ENCODE results near the gene FAM240B.

The FAM240B gene

GRCh38 chr9:38720083-38720745, at the start of gene FAM240B:
TSS of gene FAM240B (minus strand) at chr9:38720133. CDS start at chr9:38703999, 16,134 bp downstream.
- Histone ChIP-seq H2AFZ (ENCODE audit: low read depth, low read length) (no peak within 1 kb of the TSS), H3K36me3 (ENCODE audit: insufficient read depth, low read length) (no peaks in the 10 kb centered on the region), H3K9me3 (ENCODE audit: low read length) (no peaks in the 10 kb centered on the region)

DNA sequence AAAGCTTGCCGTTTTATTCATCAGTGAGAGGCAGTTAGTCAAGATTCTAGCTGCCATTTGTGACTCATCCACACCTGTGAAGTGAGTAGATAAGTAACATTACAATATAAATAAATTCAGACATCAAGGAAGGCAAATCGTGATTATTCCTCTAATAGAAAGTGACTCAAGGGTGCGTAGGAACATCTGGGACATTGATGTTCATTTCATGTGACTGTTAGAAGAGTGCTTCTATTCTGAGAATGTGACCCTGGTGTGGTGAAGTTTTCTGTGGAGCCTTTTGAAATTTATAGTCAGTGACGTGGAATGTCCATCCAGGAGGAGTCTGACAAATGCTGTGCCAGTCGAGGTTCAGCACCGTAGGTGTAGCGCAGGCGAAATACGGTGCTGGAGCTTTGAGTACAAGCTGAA, 48.4 kb upstream of the FAM240B start:
- H3K36me3 ChIP-seq (ENCODE audit: insufficient read depth, low read length) = no peaks in the 10 kb centered on the region
- no peak overlapping the region for H3K4me3 ChIP-seq (ENCODE audit: low read length)
- H3K9me3 ChIP-seq (ENCODE audit: low read length) = no peaks in the 10 kb centered on the region
- no peaks in the 10 kb centered on the region for H3K27me3 ChIP-seq (ENCODE audit: insufficient read depth, low read length)
- no peaks in the 10 kb centered on the region for H3K4me1 ChIP-seq (ENCODE audit: insufficient read depth, low read length)
- H2AFZ ChIP-seq (ENCODE audit: low read depth, low read length) = no peak overlapping the region

More at GRCh38 chr9:38720083-38720745, at the start of gene FAM240B:
- no peaks in the 10 kb centered on the region for H3K27me3 ChIP-seq (ENCODE audit: insufficient read depth, low read length)
- no peaks in the 10 kb centered on the region for H3K4me1 ChIP-seq (ENCODE audit: insufficient read depth, low read length)
- no peak within 1 kb of the TSS for H3K4me3 ChIP-seq (ENCODE audit: low read length)

DNA sequence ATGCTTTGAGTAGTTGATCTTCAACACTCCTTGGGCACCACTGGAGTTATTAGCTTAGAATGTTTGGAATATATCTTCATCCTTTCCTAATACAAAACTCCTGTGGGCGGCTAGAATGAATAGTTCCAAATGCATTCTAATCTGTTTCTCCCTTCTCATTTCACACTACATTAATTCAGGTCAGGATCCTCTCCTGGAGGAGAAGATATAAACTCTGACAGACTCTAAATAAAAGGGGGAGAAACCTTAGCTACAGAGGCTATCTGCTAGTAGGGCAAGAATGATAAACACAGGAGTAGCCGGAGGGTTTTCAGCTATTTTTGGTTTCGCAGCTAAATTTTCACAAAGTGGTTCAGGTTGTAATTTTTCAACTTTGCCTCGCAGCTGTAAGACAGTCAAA, 45.2 kb upstream of the FAM240B start:
- H2AFZ ChIP-seq (ENCODE audit: low read depth, low read length) = no peak overlapping the region
- peaks cover 4% of the 10 kb centered on the region for H3K4me1 ChIP-seq (ENCODE audit: insufficient read depth, low read length)
- H3K4me3 ChIP-seq (ENCODE audit: low read length) = no peak overlapping the region
- no peaks in the 10 kb centered on the region for H3K27me3 ChIP-seq (ENCODE audit: insufficient read depth, low read length)
- H3K9me3 ChIP-seq (ENCODE audit: low read length) = no peaks in the 10 kb centered on the region
- H3K36me3 ChIP-seq (ENCODE audit: insufficient read depth, low read length) = no peaks in the 10 kb centered on the region

GRCh38 chr9:38761999-38762398, 42.1 kb upstream of the FAM240B start:
- Histone ChIP-seq H3K4me3 (ENCODE audit: low read length) (no peak overlapping the region), H3K36me3 (ENCODE audit: insufficient read depth, low read length) (no peaks in the 10 kb centered on the region), H3K9me3 (ENCODE audit: low read length) (no peaks in the 10 kb centered on the region), H2AFZ (ENCODE audit: low read depth, low read length) (no peak overlapping the region), H3K27me3 (ENCODE audit: insufficient read depth, low read length) (no peaks in the 10 kb centered on the region), H3K4me1 (ENCODE audit: insufficient read depth, low read length) (peaks cover 4% of the 10 kb centered on the region)

- H3K4me1 ChIP-seq (ENCODE audit: insufficient read depth, low read length) = peaks cover 4% of the 10 kb centered on the region
- no peaks in the 10 kb centered on the region for H3K9me3 ChIP-seq (ENCODE audit: low read length)
- no peak overlapping the region for H3K4me3 ChIP-seq (ENCODE audit: low read length)
- H3K36me3 ChIP-seq (ENCODE audit: insufficient read depth, low read length) = no peaks in the 10 kb centered on the region
- H3K27me3 ChIP-seq (ENCODE audit: insufficient read depth, low read length) = no peaks in the 10 kb centered on the region
- peak overlapping the region; percentile 40 for H2AFZ ChIP-seq (ENCODE audit: low read depth, low read length)
These were observed 41.4 kb upstream of the FAM240B start for GRCh38 chr9:38761339-38761738.

GRCh38 chr9:38756702-38757101, 36.8 kb upstream of the FAM240B start:
- no peaks in the 10 kb centered on the region for H3K9me3 ChIP-seq (ENCODE audit: low read length)

DNA sequence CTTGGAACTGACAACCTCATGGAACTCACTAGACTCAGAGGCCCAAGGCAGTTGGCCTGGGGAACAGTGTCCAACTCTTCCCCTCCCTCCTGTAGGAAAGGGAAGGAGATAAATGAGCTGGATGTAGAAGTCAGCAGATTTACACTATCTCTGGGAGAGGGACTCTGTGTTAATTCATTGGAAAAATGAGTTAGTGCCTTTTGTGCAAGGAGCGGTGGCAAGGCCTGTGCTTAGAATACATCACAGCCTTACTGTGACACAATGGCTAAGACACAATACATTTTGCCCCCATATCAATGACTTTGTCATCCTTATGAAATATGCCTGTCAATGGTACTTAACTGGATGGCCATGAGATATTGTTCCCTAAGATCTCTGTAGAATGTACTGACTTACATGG, 28.0 kb upstream of the FAM240B start:
- Histone ChIP-seq H3K27me3 (ENCODE audit: insufficient read depth, low read length) (no peaks in the 10 kb centered on the region), H3K9me3 (ENCODE audit: low read length) (no peaks in the 10 kb centered on the region), H2AFZ (ENCODE audit: low read depth, low read length) (no peak overlapping the region), H3K36me3 (ENCODE audit: insufficient read depth, low read length) (no peaks in the 10 kb centered on the region), H3K4me3 (ENCODE audit: low read length) (no peak overlapping the region), H3K4me1 (ENCODE audit: insufficient read depth, low read length) (no peaks in the 10 kb centered on the region)

More at GRCh38 chr9:38756702-38757101, 36.8 kb upstream of the FAM240B start:
- Histone ChIP-seq H3K4me1 (ENCODE audit: insufficient read depth, low read length) (peaks cover 4% of the 10 kb centered on the region), H3K27me3 (ENCODE audit: insufficient read depth, low read length) (no peaks in the 10 kb centered on the region), H3K4me3 (ENCODE audit: low read length) (no peak overlapping the region), H3K36me3 (ENCODE audit: insufficient read depth, low read length) (no peaks in the 10 kb centered on the region), H2AFZ (ENCODE audit: low read depth, low read length) (no peak overlapping the region)

DNA sequence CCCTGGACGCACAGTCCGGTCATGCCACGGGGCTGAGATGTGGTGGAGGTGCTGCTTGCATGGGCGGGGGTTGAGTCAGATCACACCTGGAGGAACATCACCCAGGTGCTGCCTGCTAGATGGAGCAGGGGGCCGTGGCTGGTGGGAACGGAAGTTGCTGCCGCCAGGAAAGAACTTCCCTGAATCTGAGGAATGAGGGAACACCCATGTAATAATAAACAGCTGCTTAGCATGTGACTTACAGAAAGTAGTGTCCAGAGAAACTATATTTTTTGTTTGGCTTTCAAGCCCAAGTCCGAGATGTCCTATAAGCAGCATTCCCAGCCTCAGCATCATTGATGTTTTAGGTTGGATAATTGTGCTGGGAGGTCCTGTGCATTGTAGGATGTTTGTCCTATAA, 27.1 kb upstream of the FAM240B start:
- Histone ChIP-seq H3K27me3 (ENCODE audit: insufficient read depth, low read length) (no peaks in the 10 kb centered on the region), H2AFZ (ENCODE audit: low read depth, low read length) (no peak overlapping the region), H3K9me3 (ENCODE audit: low read length) (no peaks in the 10 kb centered on the region), H3K36me3 (ENCODE audit: insufficient read depth, low read length) (no peaks in the 10 kb centered on the region), H3K4me1 (ENCODE audit: insufficient read depth, low read length) (no peaks in the 10 kb centered on the region), H3K4me3 (ENCODE audit: low read length) (no peak overlapping the region)

- no peaks in the 10 kb centered on the region for H3K4me1 ChIP-seq (ENCODE audit: insufficient read depth, low read length)
- H3K27me3 ChIP-seq (ENCODE audit: insufficient read depth, low read length) = no peaks in the 10 kb centered on the region
- H3K9me3 ChIP-seq (ENCODE audit: low read length) = no peaks in the 10 kb centered on the region
- H3K4me3 ChIP-seq (ENCODE audit: low read length) = no peak overlapping the region
- H3K36me3 ChIP-seq (ENCODE audit: insufficient read depth, low read length) = no peaks in the 10 kb centered on the region
- no peak overlapping the region for H2AFZ ChIP-seq (ENCODE audit: low read depth, low read length)
These were observed 26.4 kb upstream of the FAM240B start for GRCh38 chr9:38746303-38746702.

GRCh38 chr9:38744484-38744883, 24.6 kb upstream of the FAM240B start:
- Histone ChIP-seq H3K27me3 (ENCODE audit: insufficient read depth, low read length) (no peaks in the 10 kb centered on the region), H3K9me3 (ENCODE audit: low read length) (no peaks in the 10 kb centered on the region), H3K4me3 (ENCODE audit: low read length) (no peak overlapping the region), H3K4me1 (ENCODE audit: insufficient read depth, low read length) (no peaks in the 10 kb centered on the region), H3K36me3 (ENCODE audit: insufficient read depth, low read length) (no peaks in the 10 kb centered on the region), H2AFZ (ENCODE audit: low read depth, low read length) (no peak overlapping the region)

DNA sequence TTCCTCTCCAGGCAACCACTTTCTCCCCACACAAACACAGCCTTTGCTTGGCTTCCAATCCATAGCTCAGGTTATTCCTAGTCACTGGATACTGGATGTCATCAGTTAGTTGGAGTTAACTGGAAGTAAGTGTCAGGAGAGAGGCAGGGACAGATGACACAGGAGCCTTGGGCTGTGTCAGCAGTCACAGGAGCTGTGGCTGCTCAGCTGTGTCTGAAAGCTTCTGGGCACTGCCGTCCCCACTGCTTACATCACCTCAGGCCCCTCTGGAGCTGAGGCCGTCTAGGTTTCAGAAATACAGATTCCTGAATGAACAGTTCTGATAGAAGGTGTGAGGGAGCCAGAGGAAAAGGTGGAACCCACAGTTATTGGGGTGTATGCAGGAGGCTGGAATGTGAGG, 17.3 kb upstream of the FAM240B start:
- Histone ChIP-seq H2AFZ (ENCODE audit: low read depth, low read length) (no peak overlapping the region), H3K36me3 (ENCODE audit: insufficient read depth, low read length) (no peaks in the 10 kb centered on the region), H3K9me3 (ENCODE audit: low read length) (no peaks in the 10 kb centered on the region), H3K4me3 (ENCODE audit: low read length) (no peak overlapping the region), H3K4me1 (ENCODE audit: insufficient read depth, low read length) (no peaks in the 10 kb centered on the region), H3K27me3 (ENCODE audit: insufficient read depth, low read length) (no peaks in the 10 kb centered on the region)

DNA sequence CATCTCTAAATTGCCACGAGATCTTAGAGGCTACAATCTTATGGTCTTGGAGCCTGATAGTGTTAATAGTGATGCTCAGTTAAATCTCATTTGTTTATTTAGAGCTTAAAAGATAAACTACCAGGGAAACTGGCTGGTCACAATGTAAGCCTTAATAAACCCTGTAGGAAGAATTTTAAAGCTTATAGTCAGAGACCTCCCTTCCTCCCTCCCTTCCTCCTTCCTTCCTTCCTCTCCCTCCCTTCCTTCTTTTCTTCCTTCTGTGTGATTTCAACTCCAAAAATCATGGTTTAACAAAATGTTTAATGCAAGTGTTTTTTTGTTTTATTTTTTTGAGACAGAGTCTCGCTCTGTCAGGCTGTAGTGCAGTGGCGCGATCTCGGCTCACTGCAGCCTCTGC, 14.9 kb upstream of the FAM240B start:
- no peak overlapping the region for H3K4me3 ChIP-seq (ENCODE audit: low read length)
- H3K36me3 ChIP-seq (ENCODE audit: insufficient read depth, low read length) = no peaks in the 10 kb centered on the region
- H3K27me3 ChIP-seq (ENCODE audit: insufficient read depth, low read length) = no peaks in the 10 kb centered on the region
- no peak overlapping the region for H2AFZ ChIP-seq (ENCODE audit: low read depth, low read length)
- no peaks in the 10 kb centered on the region for H3K9me3 ChIP-seq (ENCODE audit: low read length)
- H3K4me1 ChIP-seq (ENCODE audit: insufficient read depth, low read length) = no peaks in the 10 kb centered on the region

- Histone ChIP-seq H3K9me3 (ENCODE audit: low read length) (no peaks in the 10 kb centered on the region), H3K27me3 (ENCODE audit: insufficient read depth, low read length) (no peaks in the 10 kb centered on the region), H3K4me3 (ENCODE audit: low read length) (no peak overlapping the region), H3K4me1 (ENCODE audit: insufficient read depth, low read length) (no peaks in the 10 kb centered on the region), H3K36me3 (ENCODE audit: insufficient read depth, low read length) (no peaks in the 10 kb centered on the region), H2AFZ (ENCODE audit: low read depth, low read length) (no peak overlapping the region)
These were observed 13.6 kb upstream of the FAM240B start for GRCh38 chr9:38733503-38733902.

DNA sequence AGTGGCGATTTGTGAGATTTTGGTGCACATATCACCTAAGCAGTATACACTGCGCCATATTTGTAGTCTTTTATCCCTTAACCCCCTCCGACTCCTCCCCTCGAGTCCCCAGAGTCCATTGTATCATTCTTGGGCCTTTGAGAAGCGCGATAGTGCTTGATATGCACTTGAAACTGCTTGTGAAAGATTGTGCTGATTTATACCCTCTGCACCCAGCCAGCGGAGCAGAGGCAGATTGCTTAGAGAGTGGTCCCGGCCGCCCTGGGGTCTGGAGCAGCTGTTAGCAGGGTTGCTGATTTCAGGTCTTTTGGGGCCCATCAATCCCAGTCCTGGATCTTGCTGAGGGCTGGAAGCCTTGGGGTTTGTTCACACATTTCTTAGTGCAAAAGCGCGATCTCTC, 13.0 kb upstream of the FAM240B start:
- no peaks in the 10 kb centered on the region for H3K27me3 ChIP-seq (ENCODE audit: insufficient read depth, low read length)
- no peaks in the 10 kb centered on the region for H3K4me1 ChIP-seq (ENCODE audit: insufficient read depth, low read length)
- no peak overlapping the region for H3K4me3 ChIP-seq (ENCODE audit: low read length)
- no peak overlapping the region for H2AFZ ChIP-seq (ENCODE audit: low read depth, low read length)
- no peaks in the 10 kb centered on the region for H3K36me3 ChIP-seq (ENCODE audit: insufficient read depth, low read length)
- H3K9me3 ChIP-seq (ENCODE audit: low read length) = no peaks in the 10 kb centered on the region
